ENCODE results near the gene CHST13. TPM values are rescaled to one million over a fixed set of nuclear protein-coding genes. Genes with fewer than 3 reads are reported as not detected.

Gene CHST13
- polyA plus RNA-seq, 3 donors: 16.6 to 41.8 (median 39.2) TPM

DNA sequence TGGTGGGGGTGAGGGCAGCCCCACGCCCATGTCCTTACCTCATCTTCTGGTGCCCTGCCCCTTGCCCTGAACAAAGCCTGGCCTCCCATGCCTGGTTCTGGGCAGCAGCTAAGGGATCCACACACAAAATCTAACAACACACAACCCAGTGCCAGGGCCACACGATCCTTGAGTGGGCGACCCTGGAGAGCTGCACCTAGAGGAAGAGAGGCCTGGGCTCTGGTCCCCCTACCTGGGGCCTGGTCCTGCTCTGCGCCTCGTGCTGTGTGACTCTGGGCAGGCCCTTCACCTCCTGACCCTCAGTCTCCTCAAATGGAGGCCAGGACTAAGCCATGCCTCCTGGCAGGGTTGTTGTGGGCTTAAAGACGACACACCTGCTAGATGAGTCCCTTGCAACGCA, 54.7 kb downstream of the CHST13 start:
- Mint-ChIP-seq H3K27me3 (ENCODE audit: low read depth in 3 of 3) (peaks cover 0 to 6% (median 2%) of the 10 kb centered on the region in 3 donors), H3K4me3 (no peak overlapping the region), H3K9me3 (peaks cover 0 to 3% (median 0%) of the 10 kb centered on the region in 7 donors), H3K36me3 (no peaks in the 10 kb centered on the region), H3K4me1 (no peaks in the 10 kb centered on the region), H3K27ac (peak overlapping the region in 1 of 7 donors; percentile 9)
- H3K4me2 ChIP-seq (replicated peaks; ENCODE audit: extremely low read depth, low read length, poor library complexity, severe bottlenecking): no peak overlapping the region
- 100% methylated on average over 1 of the region's 7 CpGs for WGBS (ENCODE audit: insufficient coverage)
- DNase-seq: no peak
- H3K27me3 ChIP-seq (ENCODE audit: control insufficient read depth in 2 of 2, insufficient read depth in 2 of 2, low read length in 2 of 2): no peaks in the 10 kb centered on the region
- no peaks in the 10 kb centered on the region for H3K36me3 ChIP-seq (replicated peaks in 1 of 2; ENCODE audit: control insufficient read depth in 1 of 2, insufficient read depth in 2 of 2, low read length in 2 of 2)
- TF ChIP-seq, protein P1, sequence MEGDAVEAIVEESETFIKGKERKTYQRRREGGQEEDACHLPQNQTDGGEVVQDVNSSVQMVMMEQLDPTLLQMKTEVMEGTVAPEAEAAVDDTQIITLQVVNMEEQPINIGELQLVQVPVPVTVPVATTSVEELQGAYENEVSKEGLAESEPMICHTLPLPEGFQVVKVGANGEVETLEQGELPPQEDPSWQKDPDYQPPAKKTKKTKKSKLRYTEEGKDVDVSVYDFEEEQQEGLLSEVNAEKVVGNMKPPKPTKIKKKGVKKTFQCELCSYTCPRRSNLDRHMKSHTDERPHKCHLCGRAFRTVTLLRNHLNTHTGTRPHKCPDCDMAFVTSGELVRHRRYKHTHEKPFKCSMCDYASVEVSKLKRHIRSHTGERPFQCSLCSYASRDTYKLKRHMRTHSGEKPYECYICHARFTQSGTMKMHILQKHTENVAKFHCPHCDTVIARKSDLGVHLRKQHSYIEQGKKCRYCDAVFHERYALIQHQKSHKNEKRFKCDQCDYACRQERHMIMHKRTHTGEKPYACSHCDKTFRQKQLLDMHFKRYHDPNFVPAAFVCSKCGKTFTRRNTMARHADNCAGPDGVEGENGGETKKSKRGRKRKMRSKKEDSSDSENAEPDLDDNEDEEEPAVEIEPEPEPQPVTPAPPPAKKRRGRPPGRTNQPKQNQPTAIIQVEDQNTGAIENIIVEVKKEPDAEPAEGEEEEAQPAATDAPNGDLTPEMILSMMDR (IDR thresholded peaks at IDR 0.05): no peak
- no peaks in the 10 kb centered on the region for H4K20me1 ChIP-seq (ENCODE audit: insufficient read depth, low read length)
- no peak overlapping the region for H3K27ac ChIP-seq (ENCODE audit: low read depth in 1 of 2, low read length in 2 of 2)
- intact Hi-C loops (cut with micrococcal nuclease): no loop called here
- H2AFZ ChIP-seq (ENCODE audit: insufficient read depth, low read depth, low read length, poor library complexity, severe bottlenecking): no peak overlapping the region
- H3K9me3 ChIP-seq (replicated peaks in 1 of 2; ENCODE audit: control insufficient read depth in 1 of 2, insufficient read depth in 1 of 2, low read length in 2 of 2): no peaks in the 10 kb centered on the region
- no peak overlapping the region for H3K4me3 ChIP-seq (replicated peaks in 1 of 3; ENCODE audit: low read depth in 2 of 3, low read length in 3 of 3)
- no peak overlapping the region for H3K9ac ChIP-seq (ENCODE audit: insufficient read depth, low read length, poor library complexity, severe bottlenecking)
- no peaks in the 10 kb centered on the region for H3K79me2 ChIP-seq (ENCODE audit: insufficient read depth, low read length)
- H3K4me1 ChIP-seq (ENCODE audit: control insufficient read depth in 1 of 2, insufficient read depth in 2 of 2, low read length in 2 of 2): no peaks in the 10 kb centered on the region

DNA sequence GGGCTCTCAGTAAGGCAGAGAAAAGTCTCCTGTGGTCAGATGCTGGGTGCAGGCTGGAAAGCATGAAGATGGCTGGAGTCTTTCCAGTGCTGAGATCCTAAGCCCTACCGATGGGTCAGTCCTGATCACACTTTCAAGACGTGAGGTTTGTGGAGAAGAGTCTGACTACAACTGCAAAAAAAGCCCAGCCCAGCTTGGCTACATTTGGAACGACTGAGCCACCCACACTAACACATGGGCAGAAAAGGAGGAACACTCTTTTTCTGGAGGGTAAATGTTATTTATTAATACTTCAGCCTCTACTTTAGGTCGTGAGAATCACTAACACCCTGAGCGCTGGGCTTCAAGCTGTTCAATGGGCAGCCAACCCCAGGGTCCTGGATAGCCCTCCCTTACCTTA, 56.8 kb downstream of the CHST13 start:
- peaks cover 0 to 3% (median 0%) of the 10 kb centered on the region in 7 donors for H3K9me3 Mint-ChIP-seq
- Histone ChIP-seq H3K79me2 (ENCODE audit: insufficient read depth, low read length) (no peaks in the 10 kb centered on the region), H3K4me1 (ENCODE audit: control insufficient read depth in 1 of 2, insufficient read depth in 2 of 2, low read length in 2 of 2) (no peaks in the 10 kb centered on the region), H3K9me3 (replicated peaks in 1 of 2; ENCODE audit: control insufficient read depth in 1 of 2, insufficient read depth in 1 of 2, low read length in 2 of 2) (no peaks in the 10 kb centered on the region), H3K9ac (ENCODE audit: insufficient read depth, low read length, poor library complexity, severe bottlenecking) (no peak overlapping the region), H3K4me3 (replicated peaks in 1 of 3; ENCODE audit: low read depth in 2 of 3, low read length in 3 of 3) (no peak overlapping the region), H3K4me2 (replicated peaks; ENCODE audit: extremely low read depth, low read length, poor library complexity, severe bottlenecking) (no peak overlapping the region), H4K20me1 (ENCODE audit: insufficient read depth, low read length) (no peaks in the 10 kb centered on the region), H3K27ac (ENCODE audit: low read depth in 1 of 2, low read length in 2 of 2) (no peak overlapping the region), H2AFZ (ENCODE audit: insufficient read depth, low read depth, low read length, poor library complexity, severe bottlenecking) (no peak overlapping the region), H3K27me3 (ENCODE audit: control insufficient read depth in 2 of 2, insufficient read depth in 2 of 2, low read length in 2 of 2) (no peaks in the 10 kb centered on the region), H3K36me3 (replicated peaks in 1 of 2; ENCODE audit: control insufficient read depth in 1 of 2, insufficient read depth in 2 of 2, low read length in 2 of 2) (no peaks in the 10 kb centered on the region)
- TF ChIP-seq, protein P1 (IDR thresholded peaks at IDR 0.05): no peak
- peaks cover 0 to 4% (median 2%) of the 10 kb centered on the region in 3 donors for H3K27me3 Mint-ChIP-seq (ENCODE audit: low read depth in 3 of 3)
- intact Hi-C loops (cut with micrococcal nuclease): no loop called here
- no peaks in the 10 kb centered on the region for H3K36me3 Mint-ChIP-seq
- H3K27ac Mint-ChIP-seq: no peak overlapping the region
- no peaks in the 10 kb centered on the region for H3K4me1 Mint-ChIP-seq
- H3K4me3 Mint-ChIP-seq: no peak overlapping the region
- DNase-seq: no peak
- WGBS (ENCODE audit: insufficient coverage): 100% methylated on average over 1 of the region's 5 CpGs

Measured in CD14-positive monocyte (primary cell).